ENCODE data around the gene AGXT.

GRCh38 chr2:240873805-240874714, 5.4 kb downstream of the AGXT start:
- no peak for TF ChIP-seq REST (IDR thresholded peaks at IDR 0.05; ENCODE audit: insufficient read depth in 1 of 2, low read depth in 2 of 2, low read length in 2 of 2)
- TF ChIP-seq POLR2AphosphoS5 (IDR thresholded peaks at IDR 0.05; ENCODE audit: low read depth, low read length), result no peak
- no peak for TF ChIP-seq TAF1 (IDR thresholded peaks at IDR 0.05; ENCODE audit: borderline replicate concordance, insufficient read depth, low read length)
- TF ChIP-seq SIN3A (IDR thresholded peaks at IDR 0.05; ENCODE audit: borderline replicate concordance, insufficient read depth, low read length), result no peak
